ENCODE measurements around the gene CAMSAP2.

DNA sequence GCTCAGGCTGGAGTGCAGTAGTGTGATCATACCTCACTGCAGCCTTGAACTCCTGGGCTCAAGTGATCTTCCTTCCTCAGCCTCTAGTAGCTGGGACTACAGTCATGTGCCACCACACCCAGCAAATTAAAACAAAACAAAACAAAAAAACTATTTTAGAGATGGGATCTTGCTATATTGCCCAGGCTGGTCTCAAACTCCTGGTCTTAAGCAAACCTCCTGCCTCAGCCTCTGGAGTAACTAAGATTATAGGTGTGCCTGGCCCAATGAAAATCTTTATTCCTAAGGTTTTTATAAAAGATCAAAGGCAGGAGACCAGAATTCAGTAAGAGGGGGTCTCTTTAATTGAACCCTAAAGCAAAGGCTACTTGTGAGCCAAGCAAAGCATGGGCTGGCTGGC is 166.1 kb downstream of the CAMSAP2 start:
- TF ChIP-seq POLR2A (IDR thresholded peaks at IDR 0.05): no peak
- TF ChIP-seq, protein P1, sequence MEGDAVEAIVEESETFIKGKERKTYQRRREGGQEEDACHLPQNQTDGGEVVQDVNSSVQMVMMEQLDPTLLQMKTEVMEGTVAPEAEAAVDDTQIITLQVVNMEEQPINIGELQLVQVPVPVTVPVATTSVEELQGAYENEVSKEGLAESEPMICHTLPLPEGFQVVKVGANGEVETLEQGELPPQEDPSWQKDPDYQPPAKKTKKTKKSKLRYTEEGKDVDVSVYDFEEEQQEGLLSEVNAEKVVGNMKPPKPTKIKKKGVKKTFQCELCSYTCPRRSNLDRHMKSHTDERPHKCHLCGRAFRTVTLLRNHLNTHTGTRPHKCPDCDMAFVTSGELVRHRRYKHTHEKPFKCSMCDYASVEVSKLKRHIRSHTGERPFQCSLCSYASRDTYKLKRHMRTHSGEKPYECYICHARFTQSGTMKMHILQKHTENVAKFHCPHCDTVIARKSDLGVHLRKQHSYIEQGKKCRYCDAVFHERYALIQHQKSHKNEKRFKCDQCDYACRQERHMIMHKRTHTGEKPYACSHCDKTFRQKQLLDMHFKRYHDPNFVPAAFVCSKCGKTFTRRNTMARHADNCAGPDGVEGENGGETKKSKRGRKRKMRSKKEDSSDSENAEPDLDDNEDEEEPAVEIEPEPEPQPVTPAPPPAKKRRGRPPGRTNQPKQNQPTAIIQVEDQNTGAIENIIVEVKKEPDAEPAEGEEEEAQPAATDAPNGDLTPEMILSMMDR (IDR thresholded peaks at IDR 0.05): no peak
